ENCODE measurements around the gene TIMM50.

GRCh38 chr19:39472746-39473442 is 7.7 kb upstream of the TIMM50 start:
- no peak for TF ChIP-seq CTCF (conservative IDR thresholded peaks at IDR 0.05; ENCODE audit: low read depth, low read length)
- no peak for TF ChIP-seq EZH2phosphoT487 (IDR thresholded peaks at IDR 0.05; ENCODE audit: borderline replicate concordance, low read length)
